Immature natural killer cell (primary cell): ENCODE results near the gene DNPH1. TPM values are rescaled to one million over a fixed set of nuclear protein-coding genes. Genes with fewer than 3 reads are reported as not detected.
A peak's percentile ranks its signal among the peaks of the same experiment; 100 is the strongest.

Source experiments
- DNase-seq, 3 donors: peaks; one replicate each; pipeline ENCODE4 v3.0.0; 2022; ENCODE audit warnings: mixed read lengths in 1 of 3
- H3K27ac Mint-ChIP-seq, 6 donors: one replicate each; pipeline ENCODE4 v1.8.0; 2020; ENCODE audit warnings: mixed read lengths in 6 of 6, mild to moderate bottlenecking in 5 of 6, inconsistent platforms in 4 of 6, moderate library complexity in 3 of 6
- H3K27me3 Mint-ChIP-seq, 3 donors: one replicate each; pipeline ENCODE4 v1.8.0; 2020 to 2021; ENCODE audit warnings: low read depth in 3 of 3, mild to moderate bottlenecking in 3 of 3, mixed read lengths in 3 of 3, moderate library complexity in 3 of 3, inconsistent platforms in 1 of 3
- H3K36me3 Mint-ChIP-seq, 3 donors: one replicate each; pipeline ENCODE4 v1.8.0; 2020; ENCODE audit warnings: mixed read lengths in 3 of 3, inconsistent platforms in 2 of 3, mild to moderate bottlenecking in 2 of 3
- H3K4me1 Mint-ChIP-seq, 2 donors: one replicate each; pipeline ENCODE4 v1.8.0; 2020; ENCODE audit warnings: inconsistent platforms in 2 of 2, mild to moderate bottlenecking in 2 of 2, mixed read lengths in 2 of 2, moderate library complexity in 1 of 2
- H3K4me3 Mint-ChIP-seq, 5 donors: one replicate each; pipeline ENCODE4 v1.8.0; 2020; ENCODE audit warnings: mild to moderate bottlenecking in 5 of 5, mixed read lengths in 5 of 5, inconsistent platforms in 3 of 5, moderate library complexity in 3 of 5
- H3K9me3 Mint-ChIP-seq, 6 donors: one replicate each; pipeline ENCODE4 v1.8.0; 2020; ENCODE audit warnings: mild to moderate bottlenecking in 6 of 6, mixed read lengths in 6 of 6, inconsistent platforms in 4 of 6, moderate library complexity in 3 of 6
- polyA plus RNA-seq, 3 donors: library from polyadenylated mRNA; unstranded; fragments of 300-500 nt; fragmentation: Illumina TruSeq; gene quantifications; one replicate each; pipeline ENCODE4 v1.2.3, GENCODE V29; 2021

The DNPH1 gene
- polyA plus RNA-seq, 3 donors from 2014 or later: 23.7 to 36.8 (median 33.6) TPM

GRCh38 chr6:43246301-43247113, 17.2 kb upstream of the DNPH1 start:
- DNase-seq: peak in 1 of 3 donors; percentile 11
- Mint-ChIP-seq H3K27ac (peak overlapping the region in 1 of 6 donors; percentile 8), H3K4me1 (peaks cover 9 to 12% of the 10 kb centered on the region in 2 donors), H3K9me3 (no peaks in the 10 kb centered on the region), H3K4me3 (peak overlapping the region in 4 of 5 donors; percentile 85 to 92 (median 87)), H3K27me3 (peaks cover 6 to 11% (median 11%) of the 10 kb centered on the region in 3 donors), H3K36me3 (no peaks in the 10 kb centered on the region)

GRCh38 chr6:43243664-43244321, 14.5 kb upstream of the DNPH1 start:
- H3K27ac Mint-ChIP-seq: no peak overlapping the region
- H3K36me3 Mint-ChIP-seq: peaks cover 0 to 4% (median 3%) of the 10 kb centered on the region in 3 donors
- H3K4me1 Mint-ChIP-seq: peaks cover 9 to 12% of the 10 kb centered on the region in 2 donors
- peaks cover 0 to 6% (median 3%) of the 10 kb centered on the region in 6 donors for H3K9me3 Mint-ChIP-seq
- peaks cover 10 to 18% (median 12%) of the 10 kb centered on the region in 3 donors for H3K27me3 Mint-ChIP-seq
- no peak for DNase-seq
- H3K4me3 Mint-ChIP-seq: no peak overlapping the region

GRCh38 chr6:43242908-43243663, 13.8 kb upstream of the DNPH1 start, which contains the start of gene TTBK1:
Gene TTBK1 (plus strand): TSS chr6:43243481. CDS start chr6:43246661, 3,180 bp downstream.
- Mint-ChIP-seq H3K4me3 (no peak within 1 kb of the TSS), H3K9me3 (peaks cover 0 to 6% (median 3%) of the 10 kb centered on the region in 6 donors), H3K27ac (no peak within 1 kb of the TSS), H3K4me1 (peaks cover 9 to 10% of the 10 kb centered on the region in 2 donors), H3K36me3 (peaks cover 0 to 4% (median 3%) of the 10 kb centered on the region in 3 donors), H3K27me3 (peaks cover 12 to 22% (median 13%) of the 10 kb centered on the region in 3 donors)
- peak in 1 of 3 donors; percentile 16 for DNase-seq

- no peak overlapping the region for H3K27ac Mint-ChIP-seq
Observed at GRCh38 chr6:43241446-43241845, 12.2 kb upstream of the DNPH1 start.

DNA sequence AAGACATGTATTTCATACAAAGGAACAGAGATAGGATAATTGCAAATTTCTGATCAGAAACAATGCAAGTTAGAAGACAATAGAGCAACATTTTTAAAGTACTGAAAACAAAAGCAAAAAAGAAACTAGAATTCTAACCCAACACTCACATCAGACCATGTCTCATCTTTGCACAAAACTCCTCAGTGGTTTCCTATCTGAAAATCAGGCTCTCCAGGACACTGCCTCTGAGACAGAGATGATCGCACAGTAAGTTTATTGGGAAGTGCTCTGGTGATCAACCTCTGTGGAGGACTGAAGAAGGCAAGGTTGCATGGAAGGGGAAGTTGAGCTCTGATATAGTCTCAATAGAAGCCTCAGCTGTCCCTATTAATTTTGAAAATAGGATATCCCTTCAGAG, 11.7 kb upstream of the DNPH1 start:
- DNase-seq: no peak
- Mint-ChIP-seq H3K36me3 (peaks cover 0 to 4% (median 3%) of the 10 kb centered on the region in 3 donors), H3K4me1 (no peaks in the 10 kb centered on the region), H3K9me3 (peaks cover 0 to 6% (median 5%) of the 10 kb centered on the region in 6 donors), H3K27ac (no peak overlapping the region), H3K27me3 (peaks cover 8 to 11% (median 11%) of the 10 kb centered on the region in 3 donors), H3K4me3 (peak overlapping the region in 1 of 5 donors; percentile 11)

More at GRCh38 chr6:43241446-43241845, 12.2 kb upstream of the DNPH1 start:
- no peak for DNase-seq
- Mint-ChIP-seq H3K4me1 (no peaks in the 10 kb centered on the region), H3K9me3 (peaks cover 0 to 6% (median 5%) of the 10 kb centered on the region in 6 donors), H3K4me3 (no peak overlapping the region), H3K36me3 (peaks cover 0 to 4% (median 3%) of the 10 kb centered on the region in 3 donors), H3K27me3 (peaks cover 11 to 14% (median 12%) of the 10 kb centered on the region in 3 donors)

DNA sequence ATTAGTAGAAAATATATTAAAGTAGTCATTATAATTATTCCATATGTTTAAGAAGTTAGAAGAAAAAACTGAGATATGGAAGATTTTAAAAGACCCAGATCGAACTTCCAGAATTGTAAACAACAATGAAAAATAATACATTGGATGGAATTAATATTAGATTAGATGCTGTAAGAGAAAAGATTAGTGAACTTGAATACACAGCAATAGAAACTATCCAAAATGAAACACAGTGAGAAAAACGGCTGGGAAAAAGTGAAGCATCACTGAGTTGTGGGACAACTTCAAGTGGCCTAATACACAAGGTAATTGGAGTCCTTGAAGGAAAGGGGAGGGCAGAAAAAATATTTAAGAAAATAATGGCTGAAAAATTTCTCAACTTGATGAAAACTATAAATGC, 9.8 kb upstream of the DNPH1 start:
- Mint-ChIP-seq H3K27me3 (peaks cover 8 to 16% (median 11%) of the 10 kb centered on the region in 3 donors), H3K4me3 (no peak overlapping the region), H3K36me3 (peaks cover 0 to 4% (median 3%) of the 10 kb centered on the region in 3 donors), H3K9me3 (peaks cover 0 to 6% (median 5%) of the 10 kb centered on the region in 6 donors), H3K4me1 (no peaks in the 10 kb centered on the region), H3K27ac (no peak overlapping the region)
- no peak for DNase-seq

DNA sequence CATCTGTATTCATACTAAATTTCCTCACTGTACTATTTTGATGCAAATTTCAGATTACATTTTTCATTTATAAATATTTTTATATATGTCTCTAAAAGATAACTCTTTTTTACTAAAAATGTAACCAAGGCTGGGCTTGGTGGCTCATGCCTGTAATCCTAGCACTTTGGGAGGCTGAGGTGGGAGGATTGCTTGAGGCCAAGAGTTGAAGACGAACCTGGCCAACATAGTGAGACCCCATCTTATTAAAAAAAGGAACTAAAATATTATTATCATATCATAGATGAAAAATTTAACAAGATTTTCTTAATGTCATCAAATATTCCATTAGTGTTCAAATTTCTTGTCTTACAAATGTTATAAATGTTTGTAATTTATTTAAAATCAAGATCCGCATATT, 6.6 kb upstream of the DNPH1 start:
- Mint-ChIP-seq H3K4me1 (no peaks in the 10 kb centered on the region), H3K9me3 (peaks cover 0 to 6% (median 5%) of the 10 kb centered on the region in 6 donors), H3K27ac (no peak overlapping the region), H3K4me3 (no peak overlapping the region), H3K27me3 (peaks cover 10 to 21% (median 10%) of the 10 kb centered on the region in 3 donors), H3K36me3 (peaks cover 0 to 4% (median 3%) of the 10 kb centered on the region in 3 donors)
- no peak for DNase-seq

- peaks cover 6 to 11% of the 10 kb centered on the region in 2 donors for H3K4me1 Mint-ChIP-seq
- H3K36me3 Mint-ChIP-seq: no peaks in the 10 kb centered on the region
- H3K27ac Mint-ChIP-seq: peak overlapping the region in 1 of 6 donors; percentile 2
- H3K4me3 Mint-ChIP-seq: peak overlapping the region in 2 of 5 donors; percentile 21 to 26
- no peak for DNase-seq
- H3K27me3 Mint-ChIP-seq: peaks cover 4 to 11% (median 8%) of the 10 kb centered on the region in 3 donors
- H3K9me3 Mint-ChIP-seq: no peaks in the 10 kb centered on the region
Observed at GRCh38 chr6:43231735-43232450, 2.6 kb upstream of the DNPH1 start.

- Mint-ChIP-seq H3K9me3 (no peaks in the 10 kb centered on the region), H3K4me1 (peaks cover 6 to 11% of the 10 kb centered on the region in 2 donors), H3K36me3 (no peaks in the 10 kb centered on the region), H3K27ac (no peak overlapping the region), H3K27me3 (peaks cover 4 to 13% (median 8%) of the 10 kb centered on the region in 3 donors), H3K4me3 (peak overlapping the region in 2 of 5 donors; percentile 21 to 26)
- DNase-seq: no peak
Observed at GRCh38 chr6:43231053-43231452, 1.8 kb upstream of the DNPH1 start.

GRCh38 chr6:43229803-43230620, 731 bp upstream of the DNPH1 start:
- peak overlapping the region; percentile 82 to 90 (median 88) for H3K4me3 Mint-ChIP-seq
- no peaks in the 10 kb centered on the region for H3K36me3 Mint-ChIP-seq
- H3K27ac Mint-ChIP-seq: peak overlapping the region in 5 of 6 donors; percentile 58 to 86 (median 71)
- H3K9me3 Mint-ChIP-seq: no peaks in the 10 kb centered on the region
- H3K27me3 Mint-ChIP-seq: peaks cover 4 to 8% (median 8%) of the 10 kb centered on the region in 3 donors
- DNase-seq: no peak
- peaks cover 6 to 15% of the 10 kb centered on the region in 2 donors for H3K4me1 Mint-ChIP-seq

GRCh38 chr6:43226192-43226851, 3.0 kb downstream of the DNPH1 start:
- Mint-ChIP-seq H3K27me3 (peaks cover 2 to 8% (median 3%) of the 10 kb centered on the region in 3 donors), H3K9me3 (no peaks in the 10 kb centered on the region), H3K4me3 (no peak overlapping the region)

More at GRCh38 chr6:43226192-43226851, 3.0 kb downstream of the DNPH1 start:
- Mint-ChIP-seq H3K4me1 (peaks cover 22 to 28% of the 10 kb centered on the region in 2 donors), H3K27ac (peak overlapping the region in 3 of 6 donors; percentile 17 to 77 (median 63)), H3K36me3 (peaks cover 0 to 3% (median 0%) of the 10 kb centered on the region in 3 donors)
- DNase-seq: no peak
